ENCODE measurements around the gene AK5.

The AK5 gene

GRCh38 chr1:77355010-77355409, 73.2 kb downstream of the AK5 start:
- peaks cover 13% of the 10 kb centered on the region for H3K36me3 Mint-ChIP-seq
- H3K4me3 Mint-ChIP-seq = no peak overlapping the region
- peaks cover 18% of the 10 kb centered on the region for H3K4me1 Mint-ChIP-seq (ENCODE audit: low read depth)
- H3K27ac Mint-ChIP-seq = no peak overlapping the region
- peaks cover 4% of the 10 kb centered on the region for H3K9me3 Mint-ChIP-seq (ENCODE audit: low read depth)
- no peaks in the 10 kb centered on the region for H3K27me3 Mint-ChIP-seq

- peaks cover 12% of the 10 kb centered on the region for H3K36me3 Mint-ChIP-seq
- H3K27me3 Mint-ChIP-seq = no peaks in the 10 kb centered on the region
- no peak overlapping the region for H3K4me3 Mint-ChIP-seq
- no peak overlapping the region for H3K27ac Mint-ChIP-seq
- H3K9me3 Mint-ChIP-seq (ENCODE audit: low read depth) = peaks cover 4% of the 10 kb centered on the region
- peaks cover 21% of the 10 kb centered on the region for H3K4me1 Mint-ChIP-seq (ENCODE audit: low read depth)
Observed at GRCh38 chr1:77356136-77356535, 74.3 kb downstream of the AK5 start.

- no peaks in the 10 kb centered on the region for H3K27me3 Mint-ChIP-seq
- H3K4me3 Mint-ChIP-seq = no peak overlapping the region
- H3K36me3 Mint-ChIP-seq = peaks cover 18% of the 10 kb centered on the region
- H3K27ac Mint-ChIP-seq = no peak overlapping the region
- H3K9me3 Mint-ChIP-seq (ENCODE audit: low read depth) = peaks cover 4% of the 10 kb centered on the region
- H3K4me1 Mint-ChIP-seq (ENCODE audit: low read depth) = peaks cover 10% of the 10 kb centered on the region
Observed at GRCh38 chr1:77360256-77360655, 78.4 kb downstream of the AK5 start.

- H3K4me3 Mint-ChIP-seq = no peak overlapping the region
- no peaks in the 10 kb centered on the region for H3K9me3 Mint-ChIP-seq (ENCODE audit: low read depth)
- peaks cover 10% of the 10 kb centered on the region for H3K4me1 Mint-ChIP-seq (ENCODE audit: low read depth)
- no peaks in the 10 kb centered on the region for H3K27me3 Mint-ChIP-seq
- H3K27ac Mint-ChIP-seq = no peak overlapping the region
- H3K36me3 Mint-ChIP-seq = peaks cover 15% of the 10 kb centered on the region
Observed at GRCh38 chr1:77361621-77362020, 79.8 kb downstream of the AK5 start.

GRCh38 chr1:77370161-77370560, 88.3 kb downstream of the AK5 start:
- Mint-ChIP-seq H3K4me1 (ENCODE audit: low read depth) (peaks cover 23% of the 10 kb centered on the region), H3K4me3 (no peak overlapping the region), H3K27ac (no peak overlapping the region), H3K36me3 (peaks cover 4% of the 10 kb centered on the region), H3K9me3 (ENCODE audit: low read depth) (no peaks in the 10 kb centered on the region), H3K27me3 (no peaks in the 10 kb centered on the region)

GRCh38 chr1:77370583-77371306, 88.9 kb downstream of the AK5 start:
- H3K4me3 Mint-ChIP-seq = no peak overlapping the region
- peaks cover 4% of the 10 kb centered on the region for H3K36me3 Mint-ChIP-seq
- no peaks in the 10 kb centered on the region for H3K9me3 Mint-ChIP-seq (ENCODE audit: low read depth)
- peaks cover 23% of the 10 kb centered on the region for H3K4me1 Mint-ChIP-seq (ENCODE audit: low read depth)
- H3K27me3 Mint-ChIP-seq = no peaks in the 10 kb centered on the region
- no peak overlapping the region for H3K27ac Mint-ChIP-seq

- Mint-ChIP-seq H3K9me3 (ENCODE audit: low read depth) (no peaks in the 10 kb centered on the region), H3K4me3 (no peak overlapping the region), H3K27ac (no peak overlapping the region), H3K27me3 (no peaks in the 10 kb centered on the region), H3K36me3 (peaks cover 4% of the 10 kb centered on the region), H3K4me1 (ENCODE audit: low read depth) (peaks cover 23% of the 10 kb centered on the region)
Observed at GRCh38 chr1:77371396-77371795, 89.6 kb downstream of the AK5 start.

GRCh38 chr1:77373702-77374101, 91.9 kb downstream of the AK5 start:
- Mint-ChIP-seq H3K36me3 (peaks cover 4% of the 10 kb centered on the region), H3K27ac (no peak overlapping the region), H3K9me3 (ENCODE audit: low read depth) (no peaks in the 10 kb centered on the region), H3K4me1 (ENCODE audit: low read depth) (peaks cover 28% of the 10 kb centered on the region), H3K4me3 (no peak overlapping the region), H3K27me3 (no peaks in the 10 kb centered on the region)

GRCh38 chr1:77375541-77375940, 93.7 kb downstream of the AK5 start:
- no peaks in the 10 kb centered on the region for H3K9me3 Mint-ChIP-seq (ENCODE audit: low read depth)
- H3K4me1 Mint-ChIP-seq (ENCODE audit: low read depth) = peaks cover 35% of the 10 kb centered on the region
- no peaks in the 10 kb centered on the region for H3K27me3 Mint-ChIP-seq
- no peak overlapping the region for H3K4me3 Mint-ChIP-seq
- H3K36me3 Mint-ChIP-seq = peaks cover 4% of the 10 kb centered on the region
- no peak overlapping the region for H3K27ac Mint-ChIP-seq

GRCh38 chr1:77375990-77376389, 94.2 kb downstream of the AK5 start:
- H3K4me3 Mint-ChIP-seq = no peak overlapping the region
- H3K4me1 Mint-ChIP-seq (ENCODE audit: low read depth) = peaks cover 33% of the 10 kb centered on the region
- no peak overlapping the region for H3K27ac Mint-ChIP-seq
- no peaks in the 10 kb centered on the region for H3K27me3 Mint-ChIP-seq
- no peaks in the 10 kb centered on the region for H3K9me3 Mint-ChIP-seq (ENCODE audit: low read depth)
- peaks cover 4% of the 10 kb centered on the region for H3K36me3 Mint-ChIP-seq

- no peaks in the 10 kb centered on the region for H3K27me3 Mint-ChIP-seq
- H3K36me3 Mint-ChIP-seq = no peaks in the 10 kb centered on the region
- H3K9me3 Mint-ChIP-seq (ENCODE audit: low read depth) = no peaks in the 10 kb centered on the region
- H3K27ac Mint-ChIP-seq = no peak overlapping the region
- peaks cover 15% of the 10 kb centered on the region for H3K4me1 Mint-ChIP-seq (ENCODE audit: low read depth)
- peak overlapping the region; percentile 33 for H3K4me3 Mint-ChIP-seq
Observed at GRCh38 chr1:77378723-77379535, 97.1 kb downstream of the AK5 start.

GRCh38 chr1:77382366-77382765, 100.5 kb downstream of the AK5 start:
- Mint-ChIP-seq H3K27ac (no peak overlapping the region), H3K4me1 (ENCODE audit: low read depth) (peaks cover 18% of the 10 kb centered on the region), H3K36me3 (no peaks in the 10 kb centered on the region), H3K27me3 (no peaks in the 10 kb centered on the region), H3K9me3 (ENCODE audit: low read depth) (no peaks in the 10 kb centered on the region), H3K4me3 (no peak overlapping the region)

GRCh38 chr1:77383236-77383635, 101.4 kb downstream of the AK5 start:
- Mint-ChIP-seq H3K4me1 (ENCODE audit: low read depth) (peaks cover 25% of the 10 kb centered on the region), H3K4me3 (no peak overlapping the region), H3K36me3 (no peaks in the 10 kb centered on the region), H3K27me3 (no peaks in the 10 kb centered on the region), H3K27ac (no peak overlapping the region), H3K9me3 (ENCODE audit: low read depth) (no peaks in the 10 kb centered on the region)

- Mint-ChIP-seq H3K9me3 (ENCODE audit: low read depth) (no peaks in the 10 kb centered on the region), H3K27me3 (no peaks in the 10 kb centered on the region), H3K36me3 (no peaks in the 10 kb centered on the region), H3K4me3 (no peak overlapping the region), H3K4me1 (ENCODE audit: low read depth) (peaks cover 13% of the 10 kb centered on the region), H3K27ac (no peak overlapping the region)
Observed at GRCh38 chr1:77385551-77385950, 103.7 kb downstream of the AK5 start.

GRCh38 chr1:77386276-77386675, 104.5 kb downstream of the AK5 start:
- Mint-ChIP-seq H3K9me3 (ENCODE audit: low read depth) (no peaks in the 10 kb centered on the region), H3K4me3 (no peak overlapping the region)

More at GRCh38 chr1:77386276-77386675, 104.5 kb downstream of the AK5 start:
- Mint-ChIP-seq H3K36me3 (no peaks in the 10 kb centered on the region), H3K27ac (no peak overlapping the region), H3K27me3 (no peaks in the 10 kb centered on the region), H3K4me1 (ENCODE audit: low read depth) (peaks cover 13% of the 10 kb centered on the region)
